ENCODE data around the gene EME1.
A peak's percentile ranks its signal among the peaks of the same experiment; 100 is the strongest.

GRCh38 chr17:50397111-50397918 lies 24.3 kb downstream of the EME1 start, which contains the start of gene LRRC59:
- peak; percentile 94 to 96 for TF ChIP-seq POLR2AphosphoS5 (IDR thresholded peaks at IDR 0.05)
- peak; percentile 95 to 100 (median 99) for TF ChIP-seq CTCF (IDR thresholded peaks at IDR 0.05)

Measured in upper lobe of left lung (tissue), 4 donors.